SK-N-SH treated with all-trans-retinoic acid at 6 μM for 48 hours (cell line): ENCODE results near the gene SEL1L2.

Experiments
- ARNTL ChIP-seq: fragments of 450-650 bp; formaldehyde crosslinking; IDR thresholded peaks from 2 replicates; pipeline ENCODE4 v1.5.0; 2020; ENCODE audit warnings: low read depth, mild to moderate bottlenecking, moderate library complexity, borderline replicate concordance
- RARB ChIP-seq: fragments of 250-450 bp; sonication (Bioruptor Pico); IDR thresholded peaks from 2 replicates; pipeline ENCODE4 v1.8.0; 2021; ENCODE audit warnings: mild to moderate bottlenecking, moderate library complexity
- ZFP30 ChIP-seq: fragments of 450-650 bp; formaldehyde crosslinking; IDR thresholded peaks from 2 replicates; pipeline ENCODE4 v1.5.0; 2022; ENCODE audit warnings: mild to moderate bottlenecking, moderate library complexity
- TF ChIP-seq, protein P1 (sequence below): fragments of 250-450 bp; sonication (Bioruptor Pico); IDR thresholded peaks from 2 replicates; pipeline ENCODE4 v1.8.0; 2021; ENCODE audit warnings: low read depth, mild to moderate bottlenecking, moderate library complexity, borderline replicate concordance
- TF ChIP-seq, protein P2 (sequence below): fragments of 250-450 bp; sonication (Bioruptor Pico); IDR thresholded peaks from 2 replicates; pipeline ENCODE4 v1.5.1; 2020; ENCODE audit warnings: low read depth, mild to moderate bottlenecking, moderate library complexity

DNA sequence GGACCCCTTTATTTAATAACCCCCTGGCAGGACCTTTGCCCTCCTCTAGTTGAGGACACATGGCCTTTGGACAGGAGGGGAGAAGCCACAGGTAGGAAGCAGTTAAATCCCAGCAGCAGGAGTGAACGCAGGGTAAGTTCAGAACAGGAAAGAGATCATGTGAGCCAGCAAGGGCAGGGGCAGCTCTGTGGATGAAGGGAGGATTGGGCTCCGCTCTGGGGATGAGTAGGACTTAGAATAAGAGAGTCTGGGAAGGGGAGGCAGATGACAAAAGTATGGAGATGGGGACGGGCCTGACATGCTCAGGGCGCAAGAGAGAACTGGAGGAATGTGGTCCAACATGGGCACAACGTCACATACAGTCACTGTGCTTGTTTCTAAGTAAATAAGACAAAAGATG lies 116.6 kb downstream of the SEL1L2 start:
- TF ChIP-seq, protein P1, sequence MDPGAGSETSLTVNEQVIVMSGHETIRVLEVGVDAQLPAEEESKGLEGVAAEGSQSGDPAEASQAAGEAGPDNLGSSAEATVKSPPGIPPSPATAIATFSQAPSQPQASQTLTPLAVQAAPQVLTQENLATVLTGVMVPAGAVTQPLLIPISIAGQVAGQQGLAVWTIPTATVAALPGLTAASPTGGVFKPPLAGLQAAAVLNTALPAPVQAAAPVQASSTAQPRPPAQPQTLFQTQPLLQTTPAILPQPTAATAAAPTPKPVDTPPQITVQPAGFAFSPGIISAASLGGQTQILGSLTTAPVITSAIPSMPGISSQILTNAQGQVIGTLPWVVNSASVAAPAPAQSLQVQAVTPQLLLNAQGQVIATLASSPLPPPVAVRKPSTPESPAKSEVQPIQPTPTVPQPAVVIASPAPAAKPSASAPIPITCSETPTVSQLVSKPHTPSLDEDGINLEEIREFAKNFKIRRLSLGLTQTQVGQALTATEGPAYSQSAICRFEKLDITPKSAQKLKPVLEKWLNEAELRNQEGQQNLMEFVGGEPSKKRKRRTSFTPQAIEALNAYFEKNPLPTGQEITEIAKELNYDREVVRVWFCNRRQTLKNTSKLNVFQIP (CRISPR knock-in tag) = no peak
- TF ChIP-seq, protein P2, sequence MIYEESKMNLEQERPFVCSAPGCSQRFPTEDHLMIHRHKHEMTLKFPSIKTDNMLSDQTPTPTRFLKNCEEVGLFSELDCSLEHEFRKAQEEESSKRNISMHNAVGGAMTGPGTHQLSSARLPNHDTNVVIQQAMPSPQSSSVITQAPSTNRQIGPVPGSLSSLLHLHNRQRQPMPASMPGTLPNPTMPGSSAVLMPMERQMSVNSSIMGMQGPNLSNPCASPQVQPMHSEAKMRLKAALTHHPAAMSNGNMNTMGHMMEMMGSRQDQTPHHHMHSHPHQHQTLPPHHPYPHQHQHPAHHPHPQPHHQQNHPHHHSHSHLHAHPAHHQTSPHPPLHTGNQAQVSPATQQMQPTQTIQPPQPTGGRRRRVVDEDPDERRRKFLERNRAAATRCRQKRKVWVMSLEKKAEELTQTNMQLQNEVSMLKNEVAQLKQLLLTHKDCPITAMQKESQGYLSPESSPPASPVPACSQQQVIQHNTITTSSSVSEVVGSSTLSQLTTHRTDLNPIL (CRISPR knock-in tag) = no peak
- TF ChIP-seq ARNTL (CRISPR knock-in tag) = no peak
- TF ChIP-seq ZFP30 = no peak
- TF ChIP-seq RARB (CRISPR knock-in tag) = no peak
